Caki2 (cell line): ENCODE data around the gene SETD6. TPM values are rescaled to one million over a fixed set of nuclear protein-coding genes. Genes with fewer than 3 reads are reported as not detected.
A peak's percentile ranks its signal among the peaks of the same experiment; 100 is the strongest.

Experiments
- DNase-seq: peaks from one replicate; pipeline ENCODE4 v3.0.0-alpha.2; 2015; ENCODE audit warnings: low read depth
- in situ Hi-C: cut with HindIII; loops from 2 replicates; pipeline ENCODE4 v1.10.0; 2016; ENCODE audit warnings: low sequenced_read_pairs, low pct_unique_long_range_greater_than_20kb, mixed read lengths
- total RNA-seq: library from RNA; depleted of rRNA; stranded (reverse); fragments of >200 nt; shearing (Covaris generic); gene quantifications from 2 replicates; pipeline ENCODE4 v1.2.3, GENCODE V29; 2014; ENCODE audit warnings: low replicate concordance

Gene SETD6
- total RNA-seq, 1 experiment from 2014 or later: 17.8 TPM

GRCh38 chr16:58503863-58504688 lies 11.2 kb upstream of the SETD6 start:
- no peak for DNase-seq
- in situ Hi-C loops: no loop called here

DNA sequence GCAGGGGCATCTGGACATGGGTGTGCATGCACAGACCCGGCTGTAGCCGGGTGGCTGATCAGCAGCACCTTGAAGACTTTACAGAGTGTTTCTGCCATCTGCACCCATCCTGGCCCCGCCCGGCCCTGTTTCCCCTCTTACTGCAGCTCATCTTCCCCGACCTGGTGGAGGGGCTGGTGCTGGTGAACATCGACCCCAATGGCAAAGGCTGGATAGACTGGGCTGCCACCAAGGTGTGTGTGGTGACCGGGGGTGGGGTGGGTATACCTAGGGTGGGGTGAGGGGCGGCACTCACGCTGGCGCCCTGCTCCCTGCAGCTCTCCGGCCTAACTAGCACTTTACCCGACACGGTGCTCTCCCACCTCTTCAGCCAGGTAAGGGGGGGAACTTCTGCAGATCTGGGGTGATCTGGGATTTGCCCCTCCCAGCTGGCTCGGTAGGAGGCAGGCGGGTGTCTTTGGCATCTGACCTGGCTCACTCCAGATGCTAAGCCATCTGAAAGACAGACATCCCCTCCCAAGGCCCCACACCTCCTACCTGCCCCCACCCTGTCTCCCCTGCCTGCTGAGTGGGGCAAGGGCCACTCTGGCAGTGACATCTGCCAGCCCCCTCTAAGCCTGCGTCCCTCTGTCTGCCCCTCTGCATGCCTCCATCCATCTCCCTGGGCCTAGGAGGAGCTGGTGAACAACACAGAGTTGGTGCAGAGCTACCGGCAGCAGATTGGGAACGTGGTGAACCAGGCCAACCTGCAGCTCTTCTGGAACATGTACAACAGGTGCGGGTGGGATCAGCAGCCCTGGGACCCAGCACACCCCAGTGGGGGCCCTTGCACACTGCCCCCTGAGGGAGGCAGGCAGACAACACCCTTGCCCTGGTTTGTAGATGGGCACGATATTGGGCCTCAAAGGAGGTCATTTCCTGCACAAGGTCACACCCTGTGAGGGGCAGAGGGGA lies 8.8 kb upstream of the SETD6 start:
- no peak for DNase-seq
- in situ Hi-C loops: no loop called here

GRCh38 chr16:58507195-58507962 lies 7.9 kb upstream of the SETD6 start:
- DNase-seq: no peak
- in situ Hi-C loops: no loop called here

- in situ Hi-C loops: no loop called here
- DNase-seq: no peak
Observed at GRCh38 chr16:58507963-58508670, 7.2 kb upstream of the SETD6 start.

DNA sequence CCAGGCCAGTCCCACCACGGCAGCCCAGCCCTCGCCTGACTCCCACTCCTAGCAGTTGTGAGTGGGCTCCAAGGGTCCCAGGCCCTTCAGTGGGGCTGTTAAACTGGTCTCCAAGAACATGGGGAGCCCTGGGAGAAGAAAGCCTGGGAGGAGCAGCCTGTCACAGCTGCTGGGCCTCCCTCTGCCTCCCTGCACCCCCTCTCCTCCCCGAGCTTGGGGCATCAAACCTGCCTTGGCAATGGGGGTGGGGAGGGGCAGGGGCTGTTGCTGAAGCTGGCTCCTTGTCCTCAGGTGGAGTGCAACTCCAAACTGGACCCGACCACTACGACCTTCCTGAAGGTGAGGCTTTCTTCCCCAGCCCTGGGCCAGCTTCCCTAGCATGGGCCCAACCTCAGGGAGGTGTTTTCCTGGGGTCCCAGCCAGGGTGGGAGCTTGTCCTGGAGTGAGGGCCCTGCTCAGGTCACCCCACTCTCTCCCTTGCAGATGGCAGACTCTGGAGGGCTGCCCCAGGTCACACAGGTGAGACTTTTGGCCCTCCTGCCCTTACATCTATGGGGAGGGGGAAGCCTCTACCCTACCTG lies 6.6 kb upstream of the SETD6 start:
- DNase-seq: no peak
- in situ Hi-C loops: no loop called here

- no peak for DNase-seq
- in situ Hi-C loops: no loop called here
Observed at GRCh38 chr16:58509256-58510096, 5.8 kb upstream of the SETD6 start.

GRCh38 chr16:58510097-58510775 lies 5.1 kb upstream of the SETD6 start:
- in situ Hi-C loops: no loop called here
- no peak for DNase-seq

- in situ Hi-C loops: no loop called here
- no peak for DNase-seq
Observed at GRCh38 chr16:58510776-58511628, 4.3 kb upstream of the SETD6 start.

DNA sequence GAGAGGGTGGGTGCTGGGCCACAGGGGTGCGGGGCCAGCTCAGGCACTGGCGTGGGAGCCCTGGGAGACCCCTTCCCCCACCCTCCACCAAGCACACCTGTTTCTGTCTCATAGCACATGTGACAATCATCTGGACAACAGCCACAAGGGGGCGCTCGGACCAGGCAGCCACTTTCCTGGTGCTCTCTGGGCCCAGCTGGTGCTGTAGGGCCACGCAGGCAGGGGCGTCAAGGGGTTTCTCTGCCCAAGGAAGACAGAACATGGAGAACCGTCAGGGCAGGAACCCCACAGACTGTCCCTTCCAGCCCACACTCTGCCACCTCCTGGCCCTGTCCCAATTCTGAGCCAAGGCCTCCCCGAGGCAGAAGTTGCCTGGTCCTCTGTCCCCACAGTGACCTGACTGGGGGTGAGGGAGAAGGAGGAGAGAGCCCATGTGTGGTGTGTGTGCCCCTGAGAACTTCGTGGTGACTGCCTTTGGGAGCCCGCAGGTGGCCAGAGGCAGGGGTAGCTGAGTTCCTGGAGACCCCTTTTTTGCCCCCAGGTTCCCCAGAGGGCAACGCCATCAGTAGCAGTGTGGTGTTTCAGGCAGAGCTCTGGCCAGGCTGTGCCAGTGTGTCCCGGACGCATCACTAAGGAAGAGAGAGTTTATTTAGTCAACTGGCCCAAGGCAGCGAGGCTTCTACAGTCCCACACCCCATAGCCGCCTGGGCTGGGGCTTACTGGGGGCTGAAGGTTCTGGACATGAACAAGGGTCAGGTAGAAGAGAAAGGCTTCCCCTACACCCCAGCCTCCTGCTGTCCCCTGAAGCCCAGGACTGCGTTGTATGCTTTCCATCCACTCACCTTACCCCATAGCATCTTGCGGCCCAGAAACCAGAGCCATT lies 3.1 kb upstream of the SETD6 start:
- peak; percentile 33 for DNase-seq
- in situ Hi-C loops: no loop called here

GRCh38 chr16:58513874-58514273 lies 1.4 kb upstream of the SETD6 start:
- in situ Hi-C loops: no loop called here
- DNase-seq: no peak

GRCh38 chr16:58515871-58516767 lies 802 bp downstream of the SETD6 start:
- DNase-seq: peak; percentile 27
- in situ Hi-C loops: no loop called here

DNA sequence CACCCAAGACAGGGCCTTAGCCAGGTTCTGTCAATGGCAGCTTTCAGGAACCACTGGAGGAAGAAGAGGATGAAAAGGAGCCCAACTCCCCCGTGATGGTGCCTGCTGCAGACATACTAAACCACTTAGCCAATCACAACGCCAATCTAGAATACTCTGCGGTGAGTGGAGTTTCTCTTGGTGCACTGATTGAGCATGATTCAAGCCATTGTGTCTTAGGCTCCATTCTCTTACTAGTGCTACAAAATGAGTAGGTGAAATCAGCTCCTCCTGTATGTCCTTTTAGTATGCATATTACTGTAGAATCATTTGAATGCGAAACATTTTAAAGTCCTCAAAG lies 1.4 kb downstream of the SETD6 start:
- in situ Hi-C loops: no loop called here
- no peak for DNase-seq

GRCh38 chr16:58518083-58518979 lies 3.0 kb downstream of the SETD6 start:
- DNase-seq: no peak
- in situ Hi-C loops: no loop called here
